Measurements from ENCODE around the gene PHF2.

PHF2 gene

GRCh38 chr9:93569621-93570174 is 6.7 kb upstream of the PHF2 start:
- no peak for DNase-seq

GRCh38 chr9:93572221-93572620 is 4.2 kb upstream of the PHF2 start:
- DNase-seq, result no peak

DNA sequence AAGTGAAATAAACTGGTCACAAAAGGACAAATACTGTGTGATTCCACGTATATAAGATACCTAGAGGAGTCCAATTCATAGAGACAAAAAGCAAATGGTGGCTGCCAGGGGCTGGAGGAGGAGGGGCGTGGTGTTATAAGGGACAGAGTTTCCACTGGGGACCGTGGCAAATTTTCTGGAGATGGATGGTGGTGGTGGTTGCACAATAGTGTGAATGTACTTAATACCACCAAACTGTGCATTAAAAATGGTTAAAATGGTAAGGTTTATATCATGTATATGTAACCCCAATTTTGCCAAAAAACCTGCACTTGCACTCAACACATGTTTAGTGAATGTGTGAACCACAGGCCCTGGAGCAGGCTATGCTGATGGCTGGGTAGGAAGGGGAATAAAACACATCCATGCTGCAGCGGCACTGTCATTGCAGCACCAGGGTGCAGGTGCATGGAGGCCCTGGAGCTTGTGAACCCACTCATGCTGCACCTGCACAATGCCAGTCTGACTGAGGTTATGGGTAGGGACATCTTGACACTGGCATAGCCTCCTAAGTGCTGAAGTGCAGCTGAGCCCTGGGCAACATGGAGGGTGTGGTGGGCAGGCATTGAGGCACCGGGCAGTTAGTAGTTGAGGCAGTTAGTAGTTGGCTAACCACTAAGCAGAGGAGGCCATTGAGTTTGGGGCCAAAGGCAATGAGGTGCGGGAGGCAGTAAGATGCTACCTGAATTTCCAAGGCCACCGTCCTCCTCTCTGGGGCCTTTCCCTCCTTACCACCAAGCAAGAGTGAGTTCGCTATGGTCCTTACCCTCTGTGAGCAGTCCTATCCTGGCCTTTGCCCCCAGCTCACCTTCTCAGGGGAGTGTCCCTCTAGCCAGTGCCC is 3.5 kb upstream of the PHF2 start:
- DNase-seq, result no peak

DNA sequence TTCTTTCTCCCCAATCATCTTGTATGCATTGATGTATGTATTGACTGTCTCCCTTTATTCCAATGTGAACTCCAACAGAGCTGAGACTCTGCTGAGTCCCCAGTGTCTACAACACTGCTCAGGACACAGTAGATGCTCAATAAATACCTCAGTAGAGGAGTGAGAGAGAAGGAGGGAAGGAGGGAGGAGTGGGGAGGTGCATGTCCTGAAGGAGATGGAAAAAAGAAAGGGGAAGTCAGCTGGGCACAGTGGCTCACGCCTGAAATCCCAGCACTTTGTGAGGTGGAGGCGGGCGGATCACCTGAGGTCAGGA is 2.9 kb upstream of the PHF2 start:
- DNase-seq, result no peak

DNA sequence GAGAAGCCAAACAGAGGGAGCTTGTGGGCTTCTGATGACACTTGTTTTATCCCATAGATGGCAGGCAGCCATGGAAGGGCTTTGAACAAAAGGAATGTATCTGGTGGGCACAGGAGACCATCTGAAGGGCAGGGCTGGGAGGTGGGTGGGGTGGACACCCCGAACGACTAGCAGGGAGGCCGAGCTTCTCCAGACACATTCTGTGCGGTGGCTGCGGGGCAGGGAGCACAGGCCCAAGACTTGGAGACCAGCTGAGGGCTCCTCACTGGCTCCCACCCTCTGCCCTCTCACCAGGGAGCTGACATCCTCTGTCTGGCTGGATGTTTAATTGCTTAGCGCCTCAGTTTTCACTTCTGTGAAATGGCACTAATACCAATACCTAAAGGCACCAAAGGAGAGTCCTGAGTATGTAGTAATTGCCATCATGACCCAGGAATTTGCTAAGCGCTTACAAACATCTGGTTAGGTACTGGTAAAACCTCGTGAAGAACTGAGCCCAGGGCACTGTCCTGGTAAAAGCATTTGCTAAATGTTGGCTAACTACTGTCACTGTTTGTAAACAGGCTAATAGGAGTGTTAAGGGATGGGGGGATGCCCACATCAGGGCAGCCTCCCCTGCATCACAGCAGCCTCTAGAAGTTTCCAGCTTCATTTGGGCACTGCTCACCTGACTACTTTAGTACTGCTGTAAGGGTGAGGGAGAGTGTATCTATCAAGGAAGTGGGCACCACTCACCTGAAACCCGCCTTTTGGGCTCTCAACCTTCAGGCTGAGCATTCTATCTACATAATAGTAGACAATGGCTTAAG is 2.1 kb upstream of the PHF2 start:
- no peak for DNase-seq

DNA sequence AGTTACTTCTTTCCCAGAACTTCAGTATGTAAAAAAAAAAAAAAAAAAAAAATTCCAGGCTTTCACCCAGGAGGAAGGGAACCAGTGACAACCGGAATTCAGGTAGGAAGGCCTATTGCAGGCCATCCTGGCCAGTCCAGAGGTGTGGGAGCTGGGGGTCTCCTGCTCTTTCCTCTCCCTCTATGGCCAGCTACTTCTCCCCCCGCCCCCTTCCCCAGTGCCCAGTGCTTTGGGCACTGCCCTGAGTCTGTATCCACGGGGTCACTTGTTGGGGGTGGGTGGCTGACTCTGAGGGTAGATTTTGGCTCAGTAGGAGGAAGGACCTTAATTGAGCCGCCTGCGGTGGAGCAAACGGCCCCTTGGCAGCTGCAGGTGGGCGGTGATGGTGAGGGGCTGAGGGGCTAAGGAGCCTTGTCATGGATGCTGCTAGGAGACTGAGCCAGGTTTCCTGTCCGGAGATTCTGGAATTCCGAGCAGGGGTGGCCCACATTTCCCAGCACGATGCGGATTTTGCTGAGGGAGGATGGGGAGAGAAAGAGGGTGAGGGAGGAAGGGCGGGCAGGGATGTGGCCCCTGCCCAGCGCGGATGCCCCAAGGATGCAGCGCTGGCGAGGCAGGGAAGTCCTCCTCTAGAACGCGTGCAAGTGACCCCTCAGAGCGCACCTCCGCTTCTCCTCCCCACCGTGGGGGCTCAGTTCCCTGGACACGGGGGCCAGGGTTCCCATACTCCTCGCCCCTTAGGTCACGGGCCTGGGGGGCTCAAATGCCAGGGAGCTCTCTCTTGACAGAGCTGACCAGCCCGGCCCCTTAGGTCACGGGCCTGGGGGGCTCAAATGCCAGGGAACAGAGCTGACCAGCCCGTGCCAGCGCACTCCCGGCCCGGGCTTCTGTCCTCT is 1.2 kb upstream of the PHF2 start:
- no peak for DNase-seq

DNA sequence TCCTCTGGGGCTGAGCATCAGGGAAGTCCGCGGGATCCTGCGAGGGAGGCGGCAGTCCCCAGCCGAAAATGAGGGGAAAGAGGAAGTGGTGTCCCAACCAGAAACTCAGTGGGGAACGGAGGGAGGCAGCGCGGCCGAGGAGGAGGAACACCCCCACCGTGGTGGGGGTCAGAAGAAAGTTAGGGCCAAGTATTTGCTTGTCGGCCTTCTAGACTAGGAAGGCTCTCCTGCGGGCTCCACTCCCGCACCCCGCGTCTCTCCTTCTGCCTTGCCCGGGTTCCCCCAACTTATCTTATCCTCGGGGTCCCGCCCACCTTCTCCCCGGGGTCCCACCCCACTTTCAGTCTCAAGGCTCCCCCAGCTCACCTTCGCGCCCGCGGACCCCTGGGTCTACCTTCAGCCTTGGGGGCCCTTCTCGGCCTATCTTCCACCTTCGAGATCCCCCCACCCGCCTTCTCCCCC is 557 bp upstream of the PHF2 start:
- DNase-seq, result peak; percentile 45

- no peak for DNase-seq
Observed at GRCh38 chr9:93577078-93577974, 942 bp downstream of the PHF2 start.

DNA sequence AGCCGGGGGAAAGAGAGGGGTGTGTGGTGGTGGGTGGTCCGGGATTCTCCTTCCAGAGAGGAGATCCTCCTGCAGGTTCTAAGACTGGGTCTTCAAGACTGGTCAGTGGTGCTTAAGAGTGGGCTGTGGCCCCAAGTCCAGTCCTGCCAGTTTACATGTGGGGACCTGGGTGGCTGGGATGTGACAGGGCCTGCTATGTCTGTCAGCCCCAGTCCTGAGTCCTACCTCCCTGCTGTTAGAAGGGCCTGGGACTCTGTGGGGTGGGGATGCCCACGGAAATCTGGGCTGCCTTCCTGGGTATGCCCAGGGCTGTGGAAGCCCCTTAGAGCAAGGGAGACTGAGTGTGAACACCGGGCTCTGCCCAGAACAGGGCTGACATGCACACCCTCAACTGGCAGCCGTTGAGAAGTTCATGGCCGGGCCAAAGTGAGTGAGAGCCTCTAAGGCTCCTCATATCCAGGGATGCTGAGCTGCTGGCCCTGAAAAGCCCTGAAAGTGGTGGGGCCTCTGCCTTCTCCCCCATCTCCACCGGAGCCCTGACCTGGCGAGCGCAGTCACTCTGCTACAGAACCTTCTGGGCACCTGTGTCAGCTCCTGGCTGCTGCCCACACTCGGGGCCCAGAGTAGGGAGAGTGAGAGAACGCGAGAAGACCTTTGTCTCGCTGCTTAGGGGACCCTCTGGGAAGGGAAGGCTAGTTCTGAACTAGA is 1.7 kb downstream of the PHF2 start:
- no peak for DNase-seq

GRCh38 chr9:93578844-93579243 is 2.5 kb downstream of the PHF2 start:
- no peak for DNase-seq

DNA sequence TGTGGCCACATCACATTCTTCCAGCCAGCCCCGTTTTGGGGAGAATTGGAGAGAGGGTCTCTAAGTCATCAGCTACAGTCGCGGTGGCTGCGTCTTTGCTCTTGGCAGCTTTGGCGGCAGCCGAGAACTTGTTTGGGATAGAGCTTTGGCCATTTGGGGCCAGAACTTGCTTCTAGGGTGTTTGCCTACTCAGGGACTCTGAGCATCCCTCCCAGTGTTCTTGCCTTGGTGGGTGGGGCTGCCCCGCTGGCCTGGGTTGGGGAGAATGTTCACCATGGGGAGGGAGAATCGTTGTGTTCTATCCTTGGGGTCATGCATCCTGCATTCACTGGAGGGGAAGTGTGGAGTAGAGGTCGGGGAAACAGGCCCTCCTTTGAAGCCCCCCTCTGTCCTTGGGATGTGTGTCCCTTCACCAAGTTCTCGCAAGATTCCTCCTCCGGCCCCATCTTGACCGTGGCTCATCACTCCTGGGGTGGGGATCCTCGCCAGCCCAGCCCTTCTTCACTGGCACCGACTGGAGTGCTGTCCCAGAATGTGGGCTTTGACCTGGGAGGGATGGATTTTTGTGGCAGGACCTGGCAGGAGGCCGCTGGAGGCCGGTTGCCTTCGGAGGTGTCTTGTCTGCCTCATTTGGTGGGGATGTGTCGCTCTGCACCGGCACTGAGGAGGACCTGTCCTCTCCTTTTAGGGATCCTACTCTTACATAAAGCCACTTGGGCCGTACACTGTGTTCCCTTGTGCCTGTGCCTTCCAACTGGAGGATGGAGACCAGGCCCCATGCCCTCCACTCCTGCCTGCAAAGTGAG is 3.5 kb downstream of the PHF2 start:
- DNase-seq, result no peak

DNA sequence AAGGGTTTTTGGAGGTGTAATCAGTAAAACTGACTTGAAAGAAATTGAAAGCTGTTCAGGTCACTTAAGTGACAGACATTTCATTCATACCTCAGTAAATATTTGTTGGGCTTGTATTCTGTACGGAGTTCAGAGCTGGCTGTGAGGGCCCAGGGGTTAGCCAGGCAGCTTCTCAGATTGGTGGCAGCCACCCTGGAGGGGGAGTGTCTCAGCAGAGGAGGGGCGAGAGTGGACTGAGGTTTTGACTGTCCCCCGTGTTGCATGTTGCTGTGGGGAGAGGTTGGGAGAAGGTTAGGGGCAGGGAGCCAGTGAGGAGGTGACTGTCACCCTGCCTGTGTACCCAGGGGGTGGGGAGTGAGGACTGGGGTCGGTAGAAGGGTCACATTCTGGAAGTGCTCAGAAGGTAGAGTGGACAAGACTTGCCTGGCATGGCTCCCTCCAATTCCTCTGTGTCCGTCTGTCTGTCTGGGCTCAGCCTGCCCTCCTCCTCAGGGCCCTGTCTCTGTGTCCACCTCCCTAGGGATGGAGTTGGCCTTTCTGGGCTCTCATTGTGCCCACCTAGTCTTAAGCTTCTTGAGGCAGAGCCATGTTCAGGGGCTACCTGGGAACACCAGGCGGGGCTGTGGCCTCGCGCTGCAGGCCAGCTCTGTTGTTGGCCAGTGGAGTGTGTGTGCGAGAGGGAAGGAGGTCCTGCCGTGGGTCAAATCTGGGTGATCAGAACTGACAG is 4.4 kb downstream of the PHF2 start:
- no peak for DNase-seq

GRCh38 chr9:93582115-93582514 is 5.7 kb downstream of the PHF2 start:
- DNase-seq, result no peak

GRCh38 chr9:93582550-93582949 is 6.2 kb downstream of the PHF2 start:
- no peak for DNase-seq

DNA sequence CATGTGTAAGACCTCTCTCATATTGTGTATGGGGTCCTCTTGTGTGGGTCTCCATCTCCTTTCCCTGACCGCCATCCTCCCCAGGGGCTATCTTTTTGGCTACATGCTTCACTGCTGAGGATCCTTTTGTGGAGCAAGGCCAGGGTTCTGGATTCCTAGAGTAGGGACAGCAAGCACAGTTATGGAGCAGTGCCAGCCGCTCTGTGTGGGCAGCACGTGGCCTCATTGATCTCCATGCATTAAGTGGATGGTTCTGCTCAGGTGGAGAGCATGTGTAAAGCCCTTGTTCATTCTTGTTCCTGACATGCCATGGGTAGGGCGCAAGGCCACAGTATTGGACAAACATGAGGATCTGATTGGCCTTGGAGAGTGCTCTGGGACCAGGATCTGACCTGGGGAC is 8.9 kb downstream of the PHF2 start:
- DNase-seq, result no peak

- DNase-seq, result no peak
Observed at GRCh38 chr9:93585695-93586094, 9.3 kb downstream of the PHF2 start.

GRCh38 chr9:93586290-93587057 is 10.1 kb downstream of the PHF2 start:
- no peak for DNase-seq

DNA sequence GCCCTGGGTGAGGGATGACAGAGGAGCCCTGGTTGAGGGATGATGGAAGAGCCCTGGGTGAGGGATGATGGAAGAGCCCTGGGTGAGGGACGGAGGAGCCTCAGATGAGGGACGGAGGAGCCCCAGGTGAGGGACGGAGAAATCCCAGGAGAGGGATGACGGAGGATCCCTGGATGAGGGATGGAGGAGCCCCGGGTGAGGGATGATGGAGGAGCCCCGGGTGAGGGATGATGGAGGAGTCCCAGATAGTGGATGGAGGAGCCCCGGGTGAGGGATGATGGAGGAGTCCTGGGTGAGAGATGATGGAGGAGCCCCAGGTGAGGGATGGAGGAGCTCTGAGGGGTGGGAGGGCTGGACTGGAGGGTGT is 10.9 kb downstream of the PHF2 start:
- no peak for DNase-seq

Data from activated T-cell treated with anti-CD3 and anti-CD28 coated beads for 4 hours (primary cell).